Glutamatergic neuron (in vitro differentiated cells): ENCODE results near the gene SUGCT. TPM values are rescaled to one million over a fixed set of nuclear protein-coding genes. Genes with fewer than 3 reads are reported as not detected.
"Not testable (repeated sequence)": the region's sequence is repeated elsewhere in the genome, so short reads cannot be mapped to it uniquely, and the experiment has no call there.

Experiments used
- DNase-seq: peaks from one replicate; pipeline ENCODE4 v3.0.0; 2022
- H3K27ac Mint-ChIP-seq: one replicate; pipeline ENCODE4 v1.8.0; 2020; ENCODE audit warnings: mild to moderate bottlenecking, mixed read lengths, inconsistent platforms; ENCODE audit not compliant: unreplicated experiment
- H3K27me3 Mint-ChIP-seq: one replicate; pipeline ENCODE4 v1.8.0; 2020; ENCODE audit warnings: mild to moderate bottlenecking, moderate library complexity, mixed read lengths, inconsistent platforms; ENCODE audit not compliant: unreplicated experiment
- H3K36me3 Mint-ChIP-seq: one replicate; pipeline ENCODE4 v1.8.0; 2020; ENCODE audit warnings: mild to moderate bottlenecking, mixed read lengths, inconsistent platforms; ENCODE audit not compliant: unreplicated experiment
- H3K4me1 Mint-ChIP-seq: one replicate; pipeline ENCODE4 v1.8.0; 2020; ENCODE audit warnings: mild to moderate bottlenecking, low read depth, mixed read lengths, inconsistent platforms; ENCODE audit not compliant: unreplicated experiment
- H3K4me3 Mint-ChIP-seq: one replicate; pipeline ENCODE4 v1.8.0; 2020; ENCODE audit warnings: mild to moderate bottlenecking, mixed read lengths, inconsistent platforms; ENCODE audit not compliant: unreplicated experiment
- H3K9me3 Mint-ChIP-seq: one replicate; pipeline ENCODE4 v1.8.0; 2020; ENCODE audit warnings: mild to moderate bottlenecking, moderate library complexity, mixed read lengths, inconsistent platforms; ENCODE audit not compliant: unreplicated experiment
- total RNA-seq: library from RNA; stranded (reverse); fragmentation: NEBNext Ultra II Directional; extraction: Animal tissue kit (Norgen Biotek cat#: 25700); gene quantifications from one replicate; pipeline ENCODE4 v1.2.1, GENCODE V29; 2021; ENCODE audit not compliant: unreplicated experiment
- TF ChIP-seq, protein P1 (sequence below): fragments of 200-600 bp; sonication (generic); IDR thresholded peaks from one replicate; pipeline ENCODE4 v1.5.0; 2021; ENCODE audit not compliant: partially characterized antibody, unreplicated experiment

Gene SUGCT
- total RNA-seq, 1 donor from 2014 or later, result 1.2 TPM

DNA sequence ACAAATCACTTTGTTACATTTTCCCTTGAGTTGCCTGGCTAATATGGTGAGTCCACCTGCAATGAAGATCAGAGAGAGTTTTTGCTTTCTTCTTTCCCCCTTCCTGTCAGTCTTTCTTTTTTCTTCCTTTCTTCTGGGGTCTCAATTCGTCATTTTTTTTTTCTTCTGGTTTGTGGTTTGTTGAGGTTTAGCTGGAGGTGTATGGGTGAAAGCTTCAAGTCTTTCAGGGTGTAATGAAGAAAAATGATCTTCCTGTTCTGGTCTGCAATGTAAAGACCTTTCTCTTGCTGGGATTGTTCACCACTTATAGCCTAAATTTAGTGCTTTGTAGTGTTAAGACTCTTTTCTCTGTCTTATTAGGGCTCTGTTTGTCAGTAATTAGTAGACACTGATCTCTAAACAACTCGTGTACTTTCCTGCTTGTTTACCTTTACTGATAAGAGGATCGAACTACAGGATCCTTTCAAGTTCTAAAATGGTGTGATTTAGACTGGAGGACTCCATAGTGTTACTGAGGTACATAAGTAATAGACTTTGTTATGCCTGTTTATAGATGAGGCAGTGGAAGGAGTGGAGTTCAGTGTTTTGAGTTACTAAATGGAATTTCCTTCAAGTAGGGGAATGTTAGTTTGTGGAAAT is 129.1 kb downstream of the SUGCT start:
- Mint-ChIP-seq H3K27me3 (peaks cover under 1% of the 10 kb centered on the region), H3K9me3 (no peaks in the 10 kb centered on the region), H3K4me1 (no peaks in the 10 kb centered on the region), H3K4me3 (no peak overlapping the region), H3K27ac (no peak overlapping the region), H3K36me3 (no peaks in the 10 kb centered on the region)
- DNase-seq, result no peak
- TF ChIP-seq, protein P1, sequence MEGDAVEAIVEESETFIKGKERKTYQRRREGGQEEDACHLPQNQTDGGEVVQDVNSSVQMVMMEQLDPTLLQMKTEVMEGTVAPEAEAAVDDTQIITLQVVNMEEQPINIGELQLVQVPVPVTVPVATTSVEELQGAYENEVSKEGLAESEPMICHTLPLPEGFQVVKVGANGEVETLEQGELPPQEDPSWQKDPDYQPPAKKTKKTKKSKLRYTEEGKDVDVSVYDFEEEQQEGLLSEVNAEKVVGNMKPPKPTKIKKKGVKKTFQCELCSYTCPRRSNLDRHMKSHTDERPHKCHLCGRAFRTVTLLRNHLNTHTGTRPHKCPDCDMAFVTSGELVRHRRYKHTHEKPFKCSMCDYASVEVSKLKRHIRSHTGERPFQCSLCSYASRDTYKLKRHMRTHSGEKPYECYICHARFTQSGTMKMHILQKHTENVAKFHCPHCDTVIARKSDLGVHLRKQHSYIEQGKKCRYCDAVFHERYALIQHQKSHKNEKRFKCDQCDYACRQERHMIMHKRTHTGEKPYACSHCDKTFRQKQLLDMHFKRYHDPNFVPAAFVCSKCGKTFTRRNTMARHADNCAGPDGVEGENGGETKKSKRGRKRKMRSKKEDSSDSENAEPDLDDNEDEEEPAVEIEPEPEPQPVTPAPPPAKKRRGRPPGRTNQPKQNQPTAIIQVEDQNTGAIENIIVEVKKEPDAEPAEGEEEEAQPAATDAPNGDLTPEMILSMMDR, result no peak

DNA sequence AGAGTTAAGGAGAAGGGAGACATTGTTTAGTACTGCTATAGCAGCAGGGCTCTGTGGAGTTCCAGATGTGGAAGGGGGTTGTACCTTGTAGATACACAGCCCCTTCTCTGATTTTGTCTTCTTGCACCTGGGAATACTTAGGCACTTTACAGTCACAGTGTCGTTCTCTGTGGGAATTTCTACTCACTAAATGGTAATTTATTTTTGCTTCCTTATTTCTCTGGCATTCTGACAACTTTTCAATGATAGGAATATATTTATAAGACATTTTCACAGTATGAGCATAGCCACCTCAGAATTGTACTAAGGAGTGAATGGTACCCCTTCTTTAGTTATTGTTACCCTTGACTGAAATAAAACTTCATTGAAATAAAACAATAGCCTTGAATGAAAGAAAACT is 132.8 kb downstream of the SUGCT start:
- H3K36me3 Mint-ChIP-seq, result no peaks in the 10 kb centered on the region
- DNase-seq, result no peak
- no peaks in the 10 kb centered on the region for H3K9me3 Mint-ChIP-seq

DNA sequence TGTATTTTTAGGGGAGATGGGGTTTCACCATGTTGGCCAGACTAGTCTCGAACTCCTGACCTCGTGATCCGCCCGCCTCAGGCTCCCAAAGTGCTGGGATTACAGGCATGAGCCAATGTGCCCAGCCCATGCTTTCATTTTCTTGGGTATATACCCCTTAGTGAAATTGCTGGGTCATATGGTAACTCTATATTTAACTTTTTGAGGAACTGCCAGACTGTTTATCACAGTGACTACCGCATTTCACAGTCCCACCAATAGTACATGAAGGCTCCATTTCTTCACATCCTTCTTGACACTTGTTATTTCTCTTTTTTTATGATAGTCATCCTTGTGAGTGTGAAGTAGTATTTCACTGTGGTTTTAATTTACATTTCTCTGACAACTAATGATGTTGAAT is 134.0 kb downstream of the SUGCT start:
- H3K4me3 Mint-ChIP-seq, H3K27ac Mint-ChIP-seq, H3K4me1 Mint-ChIP-seq, H3K9me3 Mint-ChIP-seq, H3K27me3 Mint-ChIP-seq, H3K36me3 Mint-ChIP-seq, DNase-seq: not testable (repeated sequence)

More for the DNA sequence above, 132.8 kb downstream of the SUGCT start:
- TF ChIP-seq, protein P1, result no peak
- Mint-ChIP-seq H3K4me3 (no peak overlapping the region), H3K4me1 (no peaks in the 10 kb centered on the region), H3K27me3 (no peaks in the 10 kb centered on the region), H3K27ac (no peak overlapping the region)

DNA sequence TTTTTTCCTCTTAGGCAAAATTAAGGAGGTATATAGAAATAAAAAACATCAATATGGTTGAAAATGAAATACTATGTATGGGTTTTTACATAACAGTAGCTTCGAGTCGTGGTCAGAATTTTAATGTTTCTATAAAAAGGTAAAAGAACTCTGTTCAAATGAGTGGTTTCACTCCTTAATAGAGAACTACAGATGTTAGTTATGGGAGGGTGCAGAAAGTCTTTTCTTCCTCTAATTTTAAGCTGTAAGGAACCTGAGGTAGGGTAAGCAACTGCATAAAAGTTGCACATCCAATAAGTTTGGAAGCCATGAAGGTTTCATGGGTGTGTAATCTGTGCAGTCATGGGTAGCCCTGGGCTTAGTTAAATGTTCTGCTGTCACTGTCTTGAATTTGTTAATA is 141.3 kb downstream of the SUGCT start:
- no peak for DNase-seq
- Mint-ChIP-seq H3K9me3 (no peaks in the 10 kb centered on the region), H3K4me1 (no peaks in the 10 kb centered on the region), H3K27me3 (no peaks in the 10 kb centered on the region), H3K27ac (no peak overlapping the region), H3K4me3 (no peak overlapping the region), H3K36me3 (no peaks in the 10 kb centered on the region)
- TF ChIP-seq, protein P1, result no peak

DNA sequence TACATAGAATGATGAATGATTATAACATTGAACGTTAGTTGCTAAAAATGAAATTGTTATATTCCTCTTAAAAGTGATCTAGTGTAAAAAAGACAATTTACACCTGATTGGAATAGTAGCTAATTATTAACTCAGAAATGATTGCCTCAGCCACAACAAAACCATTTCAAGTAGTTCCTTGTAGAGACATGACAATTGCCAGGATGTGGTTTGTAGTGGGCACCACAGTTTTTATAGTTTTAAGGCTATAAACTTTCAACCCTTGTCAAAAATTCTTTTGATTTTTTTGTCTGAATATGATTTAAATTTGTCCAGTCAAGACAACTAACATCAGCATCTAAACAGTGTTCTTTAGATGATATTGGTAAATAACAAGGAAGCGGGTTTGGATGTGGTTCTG is 145.2 kb downstream of the SUGCT start:
- Mint-ChIP-seq H3K36me3 (no peaks in the 10 kb centered on the region), H3K4me3 (no peak overlapping the region), H3K4me1 (no peaks in the 10 kb centered on the region), H3K27ac (no peak overlapping the region), H3K27me3 (no peaks in the 10 kb centered on the region), H3K9me3 (no peaks in the 10 kb centered on the region)
- TF ChIP-seq, protein P1, result no peak
- no peak for DNase-seq
